ENCODE data around the gene TRAPPC1. TPM values are rescaled to one million over a fixed set of nuclear protein-coding genes. Genes with fewer than 3 reads are reported as not detected.

Gene TRAPPC1
- total and polyA plus RNA-seq, 4 donors = 15.9 to 96.9 (median 57.2) TPM

GRCh38 chr17:7922845-7923628 lies 8.7 kb downstream of the TRAPPC1 start:
- H3K9ac ChIP-seq (ENCODE audit: low read depth in 1 of 2, low read length in 2 of 2) = peak overlapping the region; percentile 61 to 92
- no peak for TF ChIP-seq YY1 (IDR thresholded peaks at IDR 0.05)
- peak in 1 of 2 donors; percentile 41 for TF ChIP-seq RAD21 (IDR thresholded peaks at IDR 0.05)
- peak; percentile 41 for TF ChIP-seq SP1 (IDR thresholded peaks at IDR 0.05)
- TF ChIP-seq FOXA1 (IDR thresholded peaks at IDR 0.05) = no peak
- TF ChIP-seq NR2F2 (IDR thresholded peaks at IDR 0.05) = peak; percentile 34
- TF ChIP-seq ZBTB33 (IDR thresholded peaks at IDR 0.05) = no peak
- H3K27ac ChIP-seq (ENCODE audit: low read depth in 1 of 2, low read length in 2 of 2) = peak overlapping the region; percentile 6 to 42
- peak; percentile 83 for DNase-seq (ENCODE audit: low spot score)
- H3K9me3 ChIP-seq (ENCODE audit: control insufficient read depth in 4 of 4, low read length in 3 of 4) = no peaks in the 10 kb centered on the region
- H3K4me1 ChIP-seq (ENCODE audit: control insufficient read depth in 4 of 4, insufficient read depth in 4 of 4, low read length in 3 of 4) = peaks cover 0 to 10% (median 4%) of the 10 kb centered on the region in 4 donors
- H3K36me3 ChIP-seq (ENCODE audit: control insufficient read depth in 4 of 4, insufficient read depth in 3 of 4, low read depth in 1 of 4, low read length in 3 of 4) = no peaks in the 10 kb centered on the region
- H3K27me3 ChIP-seq (ENCODE audit: control insufficient read depth in 4 of 4, insufficient read depth in 4 of 4, low read length in 3 of 4) = no peaks in the 10 kb centered on the region
- peak overlapping the region; percentile 8 to 52 (median 19) for H3K4me3 ChIP-seq (ENCODE audit: low read depth in 1 of 3, low read length in 3 of 3)
- 25% methylated on average over 45 of the region's 45 CpGs for WGBS

DNA sequence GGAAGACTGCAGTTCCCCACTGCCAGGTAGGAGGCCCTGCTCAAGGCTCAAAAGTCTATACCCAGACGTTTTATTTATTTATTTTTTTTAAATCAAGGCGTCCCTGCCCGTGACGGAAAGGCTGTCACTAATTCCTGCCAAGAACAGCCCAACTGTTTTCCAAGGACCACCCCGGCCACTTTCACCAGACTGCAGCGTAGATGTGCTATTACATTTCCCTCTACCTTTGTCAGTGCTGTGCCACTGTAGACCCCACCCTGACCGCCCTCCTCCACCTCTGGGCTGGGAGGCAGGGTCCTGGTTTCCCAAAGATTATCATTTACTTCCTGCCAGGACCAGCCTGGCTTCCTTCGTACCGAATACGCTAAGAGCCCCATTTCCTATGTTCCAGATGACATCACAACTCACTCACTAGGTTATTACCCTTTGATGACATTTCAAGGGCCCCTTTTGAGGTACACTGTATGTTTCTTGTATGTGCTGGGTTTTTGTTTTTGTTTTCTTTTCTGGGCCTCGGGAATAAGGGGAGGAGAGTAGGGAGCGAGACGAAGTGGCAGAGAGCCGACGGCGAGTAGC lies 9.4 kb downstream of the TRAPPC1 start:
- H3K4me1 ChIP-seq (ENCODE audit: control insufficient read depth in 4 of 4, insufficient read depth in 4 of 4, low read length in 3 of 4) = peaks cover 0 to 10% (median 4%) of the 10 kb centered on the region in 4 donors
- no peak for DNase-seq (ENCODE audit: low spot score)
- H3K9ac ChIP-seq (ENCODE audit: low read depth in 1 of 2, low read length in 2 of 2) = peak overlapping the region; percentile 61 to 92
- peak overlapping the region; percentile 6 to 42 for H3K27ac ChIP-seq (ENCODE audit: low read depth in 1 of 2, low read length in 2 of 2)
- no peaks in the 10 kb centered on the region for H3K9me3 ChIP-seq (ENCODE audit: control insufficient read depth in 4 of 4, low read length in 3 of 4)
- H3K4me3 ChIP-seq (ENCODE audit: low read depth in 1 of 3, low read length in 3 of 3) = peak overlapping the region; percentile 8 to 52 (median 19)
- H3K27me3 ChIP-seq (ENCODE audit: control insufficient read depth in 4 of 4, insufficient read depth in 4 of 4, low read length in 3 of 4) = no peaks in the 10 kb centered on the region
- H3K36me3 ChIP-seq (ENCODE audit: control insufficient read depth in 4 of 4, insufficient read depth in 3 of 4, low read depth in 1 of 4, low read length in 3 of 4) = no peaks in the 10 kb centered on the region
- WGBS = 52% methylated on average over 16 of the region's 16 CpGs
- TF ChIP-seq EGR1 (IDR thresholded peaks at IDR 0.05; ENCODE audit: low read depth in 2 of 2) = no peak
- TF ChIP-seq, protein P1, sequence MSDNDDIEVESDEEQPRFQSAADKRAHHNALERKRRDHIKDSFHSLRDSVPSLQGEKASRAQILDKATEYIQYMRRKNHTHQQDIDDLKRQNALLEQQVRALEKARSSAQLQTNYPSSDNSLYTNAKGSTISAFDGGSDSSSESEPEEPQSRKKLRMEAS (IDR thresholded peaks at IDR 0.05) = no peak
- no peak for TF ChIP-seq YY1 (IDR thresholded peaks at IDR 0.05)
- no peak for TF ChIP-seq RXRA (IDR thresholded peaks at IDR 0.05)

DNA sequence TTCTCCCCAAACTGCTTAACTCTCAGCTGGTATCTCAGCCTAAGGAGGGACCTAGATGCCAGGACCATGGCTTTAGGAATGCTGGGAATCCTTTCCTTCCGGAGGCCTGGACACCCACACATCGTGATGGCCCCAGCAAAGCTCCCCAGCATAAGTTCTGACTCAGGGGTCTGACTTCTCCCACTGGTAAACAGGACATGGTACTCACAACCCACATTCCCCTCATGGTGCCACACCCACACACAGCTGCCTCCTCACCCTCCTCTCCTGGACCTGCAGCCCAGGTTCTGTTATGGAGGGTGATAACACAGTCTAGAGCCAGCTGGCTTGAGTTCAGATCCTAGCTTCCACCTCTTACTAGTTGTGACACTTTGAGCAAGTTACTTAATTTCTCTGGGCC lies 14.9 kb downstream of the TRAPPC1 start:
- Histone ChIP-seq H3K4me1 (ENCODE audit: control insufficient read depth in 4 of 4, insufficient read depth in 4 of 4, low read length in 3 of 4) (peaks cover 6 to 12% (median 9%) of the 10 kb centered on the region in 4 donors), H3K27ac (ENCODE audit: low read depth in 1 of 2, low read length in 2 of 2) (no peak overlapping the region), H3K4me3 (ENCODE audit: low read depth in 1 of 3, low read length in 3 of 3) (no peak overlapping the region), H3K9me3 (ENCODE audit: control insufficient read depth in 4 of 4, low read length in 3 of 4) (no peaks in the 10 kb centered on the region), H3K9ac (ENCODE audit: low read depth in 1 of 2, low read length in 2 of 2) (no peak overlapping the region), H3K27me3 (ENCODE audit: control insufficient read depth in 4 of 4, insufficient read depth in 4 of 4, low read length in 3 of 4) (no peaks in the 10 kb centered on the region), H3K36me3 (ENCODE audit: control insufficient read depth in 4 of 4, insufficient read depth in 3 of 4, low read depth in 1 of 4, low read length in 3 of 4) (no peaks in the 10 kb centered on the region)
- DNase-seq (ENCODE audit: low spot score) = no peak
- 86% methylated on average over 2 of the region's 2 CpGs for WGBS
- TF ChIP-seq, protein P2, sequence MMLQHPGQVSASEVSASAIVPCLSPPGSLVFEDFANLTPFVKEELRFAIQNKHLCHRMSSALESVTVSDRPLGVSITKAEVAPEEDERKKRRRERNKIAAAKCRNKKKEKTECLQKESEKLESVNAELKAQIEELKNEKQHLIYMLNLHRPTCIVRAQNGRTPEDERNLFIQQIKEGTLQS (IDR thresholded peaks at IDR 0.05) = no peak
- TF ChIP-seq RXRA (IDR thresholded peaks at IDR 0.05) (no peak), HNF4G (IDR thresholded peaks at IDR 0.05) (no peak), NR2F2 (IDR thresholded peaks at IDR 0.05) (no peak), CTCF (IDR thresholded peaks at IDR 0.05; ENCODE audit: low read depth, low read length, missing input control) (no peak), SP1 (IDR thresholded peaks at IDR 0.05) (no peak), HNF4A (conservative IDR thresholded peaks at IDR 0.05) (no peak), EGR1 (IDR thresholded peaks at IDR 0.05; ENCODE audit: low read depth in 2 of 2) (no peak), JUND (IDR thresholded peaks at IDR 0.05) (no peak), REST (IDR thresholded peaks at IDR 0.05) (no peak), FOXA2 (IDR thresholded peaks at IDR 0.05) (no peak)
- TF ChIP-seq, protein P1 (IDR thresholded peaks at IDR 0.05) = no peak
